ENCODE measurements around the gene ERO1A.

ERO1A gene

DNA sequence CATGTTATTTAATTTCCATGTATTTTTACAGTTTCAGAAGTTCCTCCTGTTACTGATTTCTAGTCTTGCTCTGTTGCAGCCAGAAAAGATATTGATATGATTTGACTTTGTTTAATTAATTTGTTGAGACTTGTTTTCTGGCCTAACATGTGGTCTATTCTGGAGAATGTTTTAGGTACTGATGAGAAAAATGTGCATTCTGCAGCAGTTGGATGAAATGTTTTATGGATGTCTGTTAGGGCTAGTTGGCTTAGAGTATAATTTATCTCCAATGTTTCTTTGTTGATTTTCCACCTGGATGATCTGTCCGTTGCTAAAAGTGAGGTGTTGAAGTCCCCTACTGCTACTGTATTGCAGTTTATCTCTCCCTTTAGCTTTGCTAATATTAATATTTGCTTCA is 88.3 kb downstream of the ERO1A start:
- H3K27ac ChIP-seq: no peak overlapping the region
- TF ChIP-seq Cebpa-rat (IDR thresholded peaks at IDR 0.05): no peak
- no peak overlapping the region for H3K4me3 ChIP-seq
- H3K27me3 ChIP-seq: no peaks in the 10 kb centered on the region
- H3K4me2 ChIP-seq: no peak overlapping the region
- H3K9ac ChIP-seq: no peak overlapping the region
- peaks cover 8 to 22% (median 20%) of the 10 kb centered on the region in 11 experiments for H3K9me3 ChIP-seq (replicated peaks in 1 of 11)
- peaks cover 0 to 18% (median 6%) of the 10 kb centered on the region in 11 experiments; a peak in 11 of 22 replicates for H3K36me3 ChIP-seq
- H3K4me1 ChIP-seq: peaks cover 0 to 6% (median 0%) of the 10 kb centered on the region in 10 experiments; a peak in 4 of 20 replicates
- no peaks in the 10 kb centered on the region for H4K20me1 ChIP-seq

DNA sequence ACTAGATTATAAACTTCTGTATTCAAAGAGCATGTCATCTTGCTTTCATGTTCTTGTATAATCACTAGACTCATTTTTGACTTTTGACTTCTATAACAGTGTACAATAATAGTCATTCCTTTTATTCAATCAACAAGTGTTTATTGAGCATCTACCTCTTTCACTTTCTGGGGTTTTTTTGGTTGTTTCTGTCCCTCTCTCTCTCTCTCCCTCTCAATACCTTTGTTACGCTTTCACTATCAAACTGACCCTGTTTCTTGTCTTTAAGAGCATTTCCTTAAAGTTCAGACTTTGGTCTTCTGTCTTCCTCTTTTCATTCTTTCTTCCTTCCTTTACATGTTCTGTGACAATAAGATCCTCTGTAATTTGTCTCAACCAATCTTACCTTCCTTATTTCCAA is 93.2 kb downstream of the ERO1A start:
- H3K4me2 ChIP-seq: peak overlapping the region in 3 of 11 experiments; percentile 12 to 35 (median 30); a peak in 3 of 22 replicates
- no peak overlapping the region for H3K4me3 ChIP-seq
- H3K9me3 ChIP-seq (replicated peaks in 1 of 11): peaks cover 8 to 22% (median 20%) of the 10 kb centered on the region in 11 experiments
- H3K4me1 ChIP-seq: peaks cover 0 to 6% (median 0%) of the 10 kb centered on the region in 10 experiments; a peak in 4 of 20 replicates
- peaks cover 0 to 28% (median 6%) of the 10 kb centered on the region in 11 experiments; a peak in 11 of 22 replicates for H3K36me3 ChIP-seq
- H3K27me3 ChIP-seq: no peaks in the 10 kb centered on the region
- TF ChIP-seq Cebpa-rat (IDR thresholded peaks at IDR 0.05): no peak
- H4K20me1 ChIP-seq: no peaks in the 10 kb centered on the region
- no peak overlapping the region for H3K9ac ChIP-seq
- H3K27ac ChIP-seq: no peak overlapping the region

DNA sequence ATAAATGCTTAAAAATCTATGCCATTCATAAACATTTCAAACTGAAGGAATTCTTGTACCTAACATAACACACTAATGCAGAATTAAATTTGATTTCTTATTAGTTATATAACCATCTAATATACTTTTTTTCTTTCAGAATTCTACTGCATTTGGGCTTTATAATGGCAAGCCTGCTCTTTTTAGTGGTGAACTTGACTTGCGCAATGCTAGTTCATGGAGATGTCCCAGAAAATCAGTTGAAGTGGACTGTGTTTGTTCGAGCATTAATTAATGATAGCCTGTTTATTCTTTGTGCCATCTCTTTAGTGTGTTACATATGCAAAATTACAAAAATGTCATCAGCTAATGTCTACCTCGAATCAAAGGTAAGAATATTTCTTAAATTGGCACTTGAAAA is 95.4 kb downstream of the ERO1A start:
- peaks cover 0 to 6% (median 0%) of the 10 kb centered on the region in 10 experiments; a peak in 4 of 20 replicates for H3K4me1 ChIP-seq
- H3K9ac ChIP-seq: no peak overlapping the region
- TF ChIP-seq Cebpa-rat (IDR thresholded peaks at IDR 0.05): peak in 1 of 11 experiments; percentile 9; a peak in 1 of 22 replicates
- no peak overlapping the region for H3K4me3 ChIP-seq
- no peaks in the 10 kb centered on the region for H4K20me1 ChIP-seq
- no peak overlapping the region for H3K4me2 ChIP-seq
- no peak overlapping the region for H3K27ac ChIP-seq
- peaks cover 0 to 28% (median 8%) of the 10 kb centered on the region in 11 experiments; a peak in 12 of 22 replicates for H3K36me3 ChIP-seq
- no peaks in the 10 kb centered on the region for H3K27me3 ChIP-seq
- H3K9me3 ChIP-seq (replicated peaks in 1 of 11): peaks cover 23 to 36% (median 33%) of the 10 kb centered on the region in 11 experiments

DNA sequence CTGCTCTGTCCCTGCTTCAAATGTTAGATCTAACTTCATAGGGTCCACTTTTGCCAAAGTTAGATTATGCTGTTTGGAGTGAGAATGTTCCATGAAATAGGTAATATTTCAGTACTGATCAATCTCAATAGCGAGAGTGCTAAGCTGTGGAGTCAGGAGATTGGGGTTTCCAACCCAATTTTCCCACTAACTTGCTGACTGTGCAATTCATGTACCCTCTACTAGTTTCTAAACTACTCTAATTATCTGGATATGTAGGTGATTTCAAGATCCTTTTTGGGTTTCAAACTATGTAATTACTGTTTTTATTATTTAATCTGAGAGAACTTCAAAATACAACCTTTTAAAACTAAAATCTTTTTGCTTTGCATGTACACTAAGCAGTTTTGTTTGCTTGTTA is 96.8 kb downstream of the ERO1A start:
- no peak overlapping the region for H3K4me3 ChIP-seq
- peaks cover 22 to 37% (median 30%) of the 10 kb centered on the region in 11 experiments for H3K9me3 ChIP-seq (replicated peaks in 1 of 11)
- H3K27me3 ChIP-seq: no peaks in the 10 kb centered on the region
- peaks cover 0 to 14% (median 0%) of the 10 kb centered on the region in 11 experiments; a peak in 6 of 22 replicates for H3K36me3 ChIP-seq
- TF ChIP-seq Cebpa-rat (IDR thresholded peaks at IDR 0.05): no peak
- H3K27ac ChIP-seq: no peak overlapping the region
- no peak overlapping the region for H3K4me2 ChIP-seq
- no peaks in the 10 kb centered on the region for H4K20me1 ChIP-seq
- peaks cover 0 to 6% (median 0%) of the 10 kb centered on the region in 10 experiments; a peak in 4 of 20 replicates for H3K4me1 ChIP-seq
- H3K9ac ChIP-seq: no peak overlapping the region

DNA sequence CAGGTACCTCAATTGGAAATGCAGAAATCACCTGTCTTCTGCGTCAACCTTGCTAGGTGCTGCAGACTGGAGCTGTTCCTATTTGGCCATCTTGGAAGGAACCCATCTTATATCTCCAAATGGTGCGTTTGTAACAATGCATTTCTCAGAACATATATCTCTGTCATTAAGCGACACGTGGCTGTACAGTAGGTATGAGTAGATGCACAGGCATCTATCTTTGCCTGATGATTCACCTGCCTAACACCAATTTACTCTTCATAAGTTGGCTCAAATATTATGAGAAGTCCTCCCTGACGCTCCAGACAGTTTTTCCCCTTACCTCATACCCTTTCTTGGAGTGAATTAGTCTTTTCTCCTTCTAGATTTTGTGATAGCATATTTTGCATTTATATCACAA is 98.5 kb downstream of the ERO1A start:
- no peaks in the 10 kb centered on the region for H4K20me1 ChIP-seq
- H3K27ac ChIP-seq: no peak overlapping the region
- peaks cover 19 to 45% (median 31%) of the 10 kb centered on the region in 11 experiments for H3K9me3 ChIP-seq (replicated peaks in 1 of 11)
- no peaks in the 10 kb centered on the region for H3K4me1 ChIP-seq
- no peak overlapping the region for H3K4me2 ChIP-seq
- H3K4me3 ChIP-seq: no peak overlapping the region
- H3K9ac ChIP-seq: no peak overlapping the region
- H3K27me3 ChIP-seq: no peaks in the 10 kb centered on the region
- TF ChIP-seq Cebpa-rat (IDR thresholded peaks at IDR 0.05): no peak
- peaks cover 0 to 11% (median 0%) of the 10 kb centered on the region in 11 experiments; a peak in 3 of 22 replicates for H3K36me3 ChIP-seq

DNA sequence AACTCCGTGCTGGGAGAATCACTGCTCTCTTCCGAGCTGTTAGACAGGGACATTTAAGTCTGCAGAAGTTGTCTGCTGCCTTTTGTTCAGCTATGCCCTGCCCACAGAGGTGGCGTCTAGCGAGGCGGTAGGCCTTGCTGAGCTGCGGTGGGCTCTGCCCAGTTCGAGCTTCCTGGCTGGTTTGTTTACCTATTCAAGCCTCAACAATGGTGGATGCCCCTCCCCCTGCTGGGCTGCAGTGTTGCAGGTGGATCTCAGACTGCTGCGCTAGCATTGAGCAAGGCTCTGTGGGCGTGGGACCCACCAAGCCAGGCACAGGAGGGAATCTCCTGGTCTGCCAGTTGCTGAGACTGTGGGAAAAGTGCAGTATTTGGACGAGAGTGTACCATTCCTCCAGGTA is 99.0 kb downstream of the ERO1A start:
- peaks cover 0 to 11% (median 0%) of the 10 kb centered on the region in 11 experiments; a peak in 3 of 22 replicates for H3K36me3 ChIP-seq
- no peak overlapping the region for H3K4me2 ChIP-seq
- H3K27ac ChIP-seq: no peak overlapping the region
- H4K20me1 ChIP-seq: no peaks in the 10 kb centered on the region
- no peaks in the 10 kb centered on the region for H3K4me1 ChIP-seq
- no peak overlapping the region for H3K9ac ChIP-seq
- H3K9me3 ChIP-seq (replicated peaks in 1 of 11): peaks cover 22 to 49% (median 34%) of the 10 kb centered on the region in 11 experiments
- no peaks in the 10 kb centered on the region for H3K27me3 ChIP-seq
- no peak for TF ChIP-seq Cebpa-rat (IDR thresholded peaks at IDR 0.05)
- H3K4me3 ChIP-seq: no peak overlapping the region

DNA sequence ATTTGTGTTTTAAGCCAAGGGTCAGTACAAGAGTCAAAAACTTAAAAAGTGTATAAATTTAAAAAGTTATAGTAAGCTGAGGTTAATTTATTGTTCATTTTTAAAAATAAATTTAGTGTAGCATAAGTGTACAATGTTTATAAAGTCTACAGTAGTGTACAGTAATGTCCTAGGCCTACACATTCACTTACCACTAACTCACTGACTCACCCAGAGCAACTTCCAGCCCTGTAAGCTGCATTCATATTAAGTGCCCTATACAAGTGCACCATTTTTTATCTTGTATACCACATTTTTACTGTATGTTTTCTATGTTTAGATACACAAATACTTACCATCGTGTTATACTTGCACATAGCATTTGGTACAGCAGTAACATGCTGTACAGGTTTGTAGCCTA is 105.0 kb downstream of the ERO1A start:
- Histone ChIP-seq H3K4me1 (no peaks in the 10 kb centered on the region), H3K9ac (no peak overlapping the region), H4K20me1 (no peaks in the 10 kb centered on the region), H3K4me2 (no peak overlapping the region), H3K9me3 (replicated peaks in 1 of 11) (peaks cover 7 to 35% (median 22%) of the 10 kb centered on the region in 11 experiments; a peak in 19 of 22 replicates), H3K36me3 (no peaks in the 10 kb centered on the region), H3K4me3 (no peak overlapping the region), H3K27me3 (no peaks in the 10 kb centered on the region), H3K27ac (no peak overlapping the region)
- TF ChIP-seq Cebpa-rat (IDR thresholded peaks at IDR 0.05): no peak

All from BLaER1 treated with 17β-estradiol and CSF1 and Interleukin-3, amounts not matched to agents 10 nM and 100 nM (cell line).